HepG2 (cell line): ENCODE measurements around the gene THY1. TPM values are rescaled to one million over a fixed set of nuclear protein-coding genes. Genes with fewer than 3 reads are reported as not detected.

Experiments used
- BCL6 ChIP-seq: IDR thresholded peaks from 2 replicates; pipeline ENCODE4 v1.6.1; 2016; ENCODE audit warnings: missing genetic modification reagents, missing compliant biosample characterization
- BRD4 ChIP-seq: sonication (generic); formaldehyde crosslinking; IDR thresholded peaks from 2 replicates; pipeline ENCODE4 v1.4.0; 2020; ENCODE audit warnings: missing genetic modification reagents
- CHD4 ChIP-seq: fragments of 200-600 bp; sonication (generic); IDR thresholded peaks from 2 replicates; pipeline ENCODE4 v1.7.0; 2017; ENCODE audit warnings: mild to moderate bottlenecking, low read length, borderline replicate concordance
- GABPB1 ChIP-seq: IDR thresholded peaks from 2 replicates; pipeline ENCODE4 v1.6.1; 2016; ENCODE audit warnings: mild to moderate bottlenecking, missing genetic modification reagents, moderate library complexity, missing compliant biosample characterization
- KDM4B ChIP-seq: sonication (generic); formaldehyde crosslinking; IDR thresholded peaks from 2 replicates; pipeline ENCODE4 v1.4.0; 2020; ENCODE audit warnings: missing genetic modification reagents
- KLF15 ChIP-seq: sonication (generic); formaldehyde crosslinking; IDR thresholded peaks from 2 replicates; pipeline ENCODE4 v1.8.1; 2023; ENCODE audit warnings: borderline replicate concordance, mild to moderate bottlenecking, inconsistent platforms, missing genetic modification reagents, mixed read lengths
- MNT ChIP-seq: fragments of 450-650 bp; IDR thresholded peaks from 2 replicates; pipeline ENCODE4 v1.6.1; 2016
- NFKB2 ChIP-seq: sonication (generic); formaldehyde crosslinking; IDR thresholded peaks from 2 replicates; pipeline ENCODE4 v1.4.0; 2020; ENCODE audit warnings: missing genetic modification reagents, borderline replicate concordance
- NONO ChIP-seq, 2 experiments: fragments of 450-650 bp in 1 of 2; sonication (generic) in 1 of 2; formaldehyde crosslinking in 1 of 2; IDR thresholded peaks in 1 of 2; conservative IDR thresholded peaks in 1 of 2; 2 replicates each; pipeline versions ENCODE4 v1.6.1 to v1.8.0; 2017 to 2022; ENCODE audit warnings: mild to moderate bottlenecking in 1 of 2, missing genetic modification reagents in 1 of 2, moderate library complexity in 1 of 2
- POLR2AphosphoS2 ChIP-seq: IDR thresholded peaks from 2 replicates; pipeline ENCODE4 v1.6.1; 2011; ENCODE audit warnings: low read depth, low read length, improper control_type of control experiment
- SIX1 ChIP-seq: sonication (generic); formaldehyde crosslinking; IDR thresholded peaks from 2 replicates; pipeline ENCODE4 v1.4.0; 2020; ENCODE audit warnings: missing genetic modification reagents, borderline replicate concordance
- ZBTB40 ChIP-seq, 2 experiments: fragments of 450-650 bp in 1 of 2; sonication (generic) in 1 of 2; formaldehyde crosslinking in 1 of 2; IDR thresholded peaks; 2 replicates each; pipeline versions ENCODE4 v1.6.1 to v1.8.0; 2016 to 2022; ENCODE audit warnings: antibody characterized with exemption in 1 of 2, mild to moderate bottlenecking in 1 of 2, missing genetic modification reagents in 1 of 2
- ZFP90 ChIP-seq: sonication (generic); formaldehyde crosslinking; IDR thresholded peaks from 2 replicates; pipeline ENCODE4 v1.8.0; 2022; ENCODE audit warnings: missing genetic modification reagents, mild to moderate bottlenecking, inconsistent platforms, borderline replicate concordance
- ZNF207 ChIP-seq: fragments of 450-650 bp; IDR thresholded peaks from 2 replicates; pipeline ENCODE4 v1.6.1; 2016; ENCODE audit warnings: antibody characterized with exemption, borderline replicate concordance
- ZNF282 ChIP-seq: fragments of 450-650 bp; IDR thresholded peaks from 2 replicates; pipeline ENCODE4 v1.6.1; 2018; ENCODE audit not compliant: partially characterized antibody
- ZNF343 ChIP-seq: sonication (generic); formaldehyde crosslinking; IDR thresholded peaks from 2 replicates; pipeline ENCODE4 v1.4.0; 2020; ENCODE audit warnings: mild to moderate bottlenecking, missing genetic modification reagents
- ZNF543 ChIP-seq: sonication (generic); formaldehyde crosslinking; IDR thresholded peaks from 2 replicates; pipeline ENCODE4 v1.4.0; 2020; ENCODE audit warnings: mild to moderate bottlenecking, missing genetic modification reagents
- ZNF746 ChIP-seq: sonication (generic); formaldehyde crosslinking; IDR thresholded peaks from 2 replicates; pipeline ENCODE4 v1.8.0; 2022; ENCODE audit warnings: mild to moderate bottlenecking, missing genetic modification reagents
- ZNF788 ChIP-seq: sonication (generic); formaldehyde crosslinking; IDR thresholded peaks from 2 replicates; pipeline ENCODE4 v1.5.0; 2020; ENCODE audit warnings: mild to moderate bottlenecking, missing genetic modification reagents, borderline replicate concordance
- ZNF878 ChIP-seq: sonication (generic); formaldehyde crosslinking; IDR thresholded peaks from 2 replicates; pipeline ENCODE4 v1.8.1; 2023; ENCODE audit warnings: mild to moderate bottlenecking, missing genetic modification reagents, moderate library complexity
- polyA plus RNA-seq, 8 experiments: library from polyadenylated mRNA; depleted of rRNA in 3 of 8; stranded (reverse) in 7 of 8; unstranded in 1 of 8; fragments of >200 nt; fragmentation: Illumina TruSeq in 4 of 8; extraction: Trizol in 4 of 8; gene quantifications; 2 replicates each; pipeline versions ENCODE4 v1.2.1 to v1.2.3, GENCODE V29; 2011 to 2016; ENCODE audit warnings: low read depth in 4 of 8, missing spikeins in 1 of 8, mixed read lengths in 1 of 8; ENCODE audit not compliant: insufficient read depth in 1 of 8
- total RNA-seq, 5 experiments: library from RNA; depleted of rRNA; stranded (reverse); fragments of >200 nt; fragmentation: Illumina TruSeq; extraction: Trizol; gene quantifications; 2 replicates each; pipeline ENCODE4 v1.2.3, GENCODE V29; 2016; ENCODE audit warnings: low read depth in 1 of 5

The THY1 gene
- total and polyA plus RNA-seq, 2 of the 13 experiments (the other 11 are each of a cell fraction or from before 2014, with no cell fraction given), result not detected

GRCh38 chr11:119376197-119376847 is 46.6 kb downstream of the THY1 start (continued):
- peak; percentile 45; the same call in 1 of the 2 replicates for TF ChIP-seq MNT
- peak; percentile 58; the same call in 1 of the 2 replicates for TF ChIP-seq NFKB2 (CRISPR knock-in tag)
- peak; percentile 57 for TF ChIP-seq GABPB1 (CRISPR knock-in tag)
- no peak for TF ChIP-seq ZNF746 (CRISPR knock-in tag)
- TF ChIP-seq ZBTB40 (IDR thresholded peaks at IDR 0.05), result no peak
- TF ChIP-seq ZBTB40 (CRISPR knock-in tag; IDR thresholded peaks at IDR 0.05), result no peak
- no peak for TF ChIP-seq CHD4
- TF ChIP-seq KDM4B (CRISPR knock-in tag), result peak; percentile 75
- TF ChIP-seq BCL6 (CRISPR knock-in tag), result peak; percentile 70
- TF ChIP-seq ZNF878 (CRISPR knock-in tag), result no peak
- TF ChIP-seq ZNF543 (CRISPR knock-in tag), result 0 out of 2 replicates have a peak, but pooled peaks have one; percentile 32
- peak; percentile 69; the same call in 1 of the 2 replicates for TF ChIP-seq ZFP90 (CRISPR knock-in tag)
- TF ChIP-seq POLR2AphosphoS2, result no peak
- TF ChIP-seq NONO (IDR thresholded peaks at IDR 0.05), result no peak
- TF ChIP-seq NONO (CRISPR knock-in tag; conservative IDR thresholded peaks at IDR 0.05), result peak; percentile 50; the same call in 1 of the 2 replicates
- no peak for TF ChIP-seq ZNF207
- TF ChIP-seq KLF15 (CRISPR knock-in tag), result no peak
- TF ChIP-seq ZNF343, result 0 out of 2 replicates have a peak, but pooled peaks have one; percentile 46
- no peak for TF ChIP-seq ZNF282
- TF ChIP-seq ZNF788 (CRISPR knock-in tag), result peak; percentile 74; the same call in 1 of the 2 replicates
- no peak for TF ChIP-seq SIX1 (CRISPR knock-in tag)
- no peak for TF ChIP-seq BRD4 (CRISPR knock-in tag)
